K562 (cell line): ENCODE data around the gene DSCAM.

Experiments
- CTCF ChIP-seq, 3 experiments: IDR thresholded peaks in 2 of 3; conservative IDR thresholded peaks in 1 of 3; 2 replicates each; pipeline ENCODE4 v1.5.1; 2011 to 2012; ENCODE audit warnings: low read length in 3 of 3, mild to moderate bottlenecking in 3 of 3, control low read depth in 2 of 3, improper control_type of control experiment in 1 of 3, inconsistent platforms in 1 of 3, low read depth in 1 of 3, mixed read lengths in 1 of 3, moderate library complexity in 1 of 3; ENCODE audit not compliant: insufficient read depth in 2 of 3
- HSF4 ChIP-seq: fragments of 250-450 bp; sonication (Bioruptor Pico); IDR thresholded peaks from 2 replicates; pipeline ENCODE4 v2.1.2; 2022; ENCODE audit warnings: mild to moderate bottlenecking, moderate library complexity, borderline replicate concordance
- JUND ChIP-seq, 2 experiments: IDR thresholded peaks; 2 replicates in 1 of 2; 3 replicates in 1 of 2; pipeline ENCODE4 v1.6.1; 2011; ENCODE audit warnings: borderline replicate concordance in 2 of 2, low read depth in 2 of 2, low read length in 2 of 2, improper control_type of control experiment in 1 of 2, missing biosample characterization in 1 of 2, missing genetic modification characterization in 1 of 2, missing genetic modification reagents in 1 of 2
- PREB ChIP-seq: sonication (generic); formaldehyde crosslinking; IDR thresholded peaks from 2 replicates; pipeline ENCODE4 v1.8.1; 2023; ENCODE audit warnings: mild to moderate bottlenecking, missing genetic modification reagents
- RFX5 ChIP-seq: IDR thresholded peaks from 2 replicates; pipeline ENCODE4 v1.6.1; 2011; ENCODE audit warnings: low read depth, mild to moderate bottlenecking, improper control_type of control experiment, low read length
- SMC3 ChIP-seq: conservative IDR thresholded peaks from 2 replicates; pipeline ENCODE4 v1.6.1; 2011; ENCODE audit warnings: low read depth, low read length, improper control_type of control experiment; ENCODE audit not compliant: insufficient read depth
- ZBTB8A ChIP-seq: fragments of 450-650 bp; IDR thresholded peaks from 2 replicates; pipeline ENCODE4 v1.6.1; 2018; ENCODE audit warnings: mild to moderate bottlenecking, moderate library complexity; ENCODE audit not compliant: partially characterized antibody

- TF ChIP-seq SMC3 = no peak
- TF ChIP-seq PREB (CRISPR knock-in tag) = no peak
- no peak for TF ChIP-seq RFX5
- no peak for TF ChIP-seq CTCF (IDR thresholded peaks at IDR 0.05 in 2 of 3, conservative IDR thresholded peaks at IDR 0.05 in 1 of 3; ENCODE audit: insufficient read depth in 2 of 3, low read depth in 1 of 3, low read length in 3 of 3)
- TF ChIP-seq JUND (IDR thresholded peaks at IDR 0.05; ENCODE audit: borderline replicate concordance, low read depth, low read length) = no peak
- TF ChIP-seq JUND (tag; IDR thresholded peaks at IDR 0.05; ENCODE audit: borderline replicate concordance, low read depth, low read length) = no peak
- TF ChIP-seq HSF4 (CRISPR knock-in tag) = no peak
- TF ChIP-seq ZBTB8A = no peak
These were observed 717.1 kb downstream of the DSCAM start for GRCh38 chr21:40129809-40130208.
